Loucy (cell line): ENCODE data around the gene SRGAP1.

Experiments
- H2AFZ ChIP-seq: fragments of 200-600 bp; sonication (generic); 2 replicates; pipeline ENCODE4 v1.6.0; 2016; ENCODE audit warnings: antibody characterized with exemption, mild to moderate bottlenecking, low read length, moderate library complexity
- H3F3A ChIP-seq: fragments of 200-600 bp; 2 replicates; pipeline ENCODE4 v1.6.0; 2016; ENCODE audit warnings: antibody characterized with exemption, low read depth, mild to moderate bottlenecking
- H3K27me3 ChIP-seq: fragments of 200-600 bp; sonication (generic); 2 replicates; pipeline ENCODE4 v1.6.1; 2014; ENCODE audit warnings: low read length, mild to moderate bottlenecking; ENCODE audit not compliant: insufficient read depth, poor library complexity, severe bottlenecking
- H3K36me3 ChIP-seq: fragments of 200-600 bp; sonication (generic); 2 replicates; pipeline ENCODE4 v1.6.1; 2016; ENCODE audit warnings: low read length; ENCODE audit not compliant: insufficient read depth
- H3K4me1 ChIP-seq: fragments of 200-600 bp; sonication (generic); 2 replicates; pipeline ENCODE4 v1.5.1; 2014; ENCODE audit warnings: low read length, mild to moderate bottlenecking; ENCODE audit not compliant: insufficient read depth, poor library complexity, severe bottlenecking
- H3K4me2 ChIP-seq: fragments of 200-600 bp; sonication (generic); 2 replicates; pipeline ENCODE4 v1.6.0; 2014; ENCODE audit warnings: antibody characterized with exemption, low read length, low read depth, mild to moderate bottlenecking; ENCODE audit not compliant: poor library complexity, severe bottlenecking
- H3K4me3 ChIP-seq: fragments of 200-600 bp; sonication (generic); 2 replicates; pipeline ENCODE4 v1.5.1; 2014; ENCODE audit warnings: low read length, mild to moderate bottlenecking, mixed read lengths; ENCODE audit not compliant: poor library complexity, severe bottlenecking
- H3K79me2 ChIP-seq: fragments of 200-600 bp; sonication (generic); 2 replicates; pipeline ENCODE4 v1.6.1; 2014; ENCODE audit warnings: low read length; ENCODE audit not compliant: insufficient read depth
- H3K9ac ChIP-seq: fragments of 200-600 bp; sonication (generic); 2 replicates; pipeline ENCODE4 v1.6.0; 2014; ENCODE audit warnings: mild to moderate bottlenecking, low read depth, low read length, moderate library complexity; ENCODE audit not compliant: poor library complexity, severe bottlenecking
- H3K9me2 ChIP-seq: fragments of 200-600 bp; sonication (generic); replicated peaks from 2 replicates; pipeline ENCODE4 v1.6.1; 2016; ENCODE audit warnings: low read depth, low read length, mixed read lengths
- H3K9me3 ChIP-seq: fragments of 200-600 bp; sonication (generic); 2 replicates; pipeline ENCODE4 v1.6.1; 2014; ENCODE audit warnings: mild to moderate bottlenecking, antibody characterized with exemption, low read length, low read depth; ENCODE audit not compliant: insufficient read depth
- H4K20me1 ChIP-seq: fragments of 200-600 bp; sonication (generic); 2 replicates; pipeline ENCODE4 v1.6.0; 2014; ENCODE audit warnings: antibody characterized with exemption, low read length, mild to moderate bottlenecking; ENCODE audit not compliant: insufficient read depth, poor library complexity, severe bottlenecking
- EZH2phosphoT487 ChIP-seq: fragments of 200-600 bp; IDR thresholded peaks from 2 replicates; pipeline ENCODE4 v1.6.1; 2018; ENCODE audit warnings: antibody characterized with exemption, mild to moderate bottlenecking, moderate library complexity, borderline replicate concordance
- TF ChIP-seq, protein P1 (sequence below): fragments of 200-600 bp; sonication (generic); conservative IDR thresholded peaks from 2 replicates; pipeline ENCODE4 v1.5.1; 2014; ENCODE audit warnings: mild to moderate bottlenecking, antibody characterized with exemption, low read length

The SRGAP1 gene

GRCh38 chr12:64027311-64027710 lies 182.8 kb downstream of the SRGAP1 start:
- Histone ChIP-seq H2AFZ (no peak overlapping the region), H3K36me3 (no peaks in the 10 kb centered on the region), H4K20me1 (no peaks in the 10 kb centered on the region), H3K9me3 (no peaks in the 10 kb centered on the region), H3K4me2 (no peak overlapping the region), H3K27me3 (no peaks in the 10 kb centered on the region), H3K9ac (no peak overlapping the region), H3K9me2 (no peaks in the 10 kb centered on the region), H3F3A (no peaks in the 10 kb centered on the region), H3K79me2 (no peaks in the 10 kb centered on the region), H3K4me3 (no peak overlapping the region), H3K4me1 (no peaks in the 10 kb centered on the region)
- TF ChIP-seq, protein P1, sequence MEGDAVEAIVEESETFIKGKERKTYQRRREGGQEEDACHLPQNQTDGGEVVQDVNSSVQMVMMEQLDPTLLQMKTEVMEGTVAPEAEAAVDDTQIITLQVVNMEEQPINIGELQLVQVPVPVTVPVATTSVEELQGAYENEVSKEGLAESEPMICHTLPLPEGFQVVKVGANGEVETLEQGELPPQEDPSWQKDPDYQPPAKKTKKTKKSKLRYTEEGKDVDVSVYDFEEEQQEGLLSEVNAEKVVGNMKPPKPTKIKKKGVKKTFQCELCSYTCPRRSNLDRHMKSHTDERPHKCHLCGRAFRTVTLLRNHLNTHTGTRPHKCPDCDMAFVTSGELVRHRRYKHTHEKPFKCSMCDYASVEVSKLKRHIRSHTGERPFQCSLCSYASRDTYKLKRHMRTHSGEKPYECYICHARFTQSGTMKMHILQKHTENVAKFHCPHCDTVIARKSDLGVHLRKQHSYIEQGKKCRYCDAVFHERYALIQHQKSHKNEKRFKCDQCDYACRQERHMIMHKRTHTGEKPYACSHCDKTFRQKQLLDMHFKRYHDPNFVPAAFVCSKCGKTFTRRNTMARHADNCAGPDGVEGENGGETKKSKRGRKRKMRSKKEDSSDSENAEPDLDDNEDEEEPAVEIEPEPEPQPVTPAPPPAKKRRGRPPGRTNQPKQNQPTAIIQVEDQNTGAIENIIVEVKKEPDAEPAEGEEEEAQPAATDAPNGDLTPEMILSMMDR, result no peak
- TF ChIP-seq EZH2phosphoT487, result no peak

DNA sequence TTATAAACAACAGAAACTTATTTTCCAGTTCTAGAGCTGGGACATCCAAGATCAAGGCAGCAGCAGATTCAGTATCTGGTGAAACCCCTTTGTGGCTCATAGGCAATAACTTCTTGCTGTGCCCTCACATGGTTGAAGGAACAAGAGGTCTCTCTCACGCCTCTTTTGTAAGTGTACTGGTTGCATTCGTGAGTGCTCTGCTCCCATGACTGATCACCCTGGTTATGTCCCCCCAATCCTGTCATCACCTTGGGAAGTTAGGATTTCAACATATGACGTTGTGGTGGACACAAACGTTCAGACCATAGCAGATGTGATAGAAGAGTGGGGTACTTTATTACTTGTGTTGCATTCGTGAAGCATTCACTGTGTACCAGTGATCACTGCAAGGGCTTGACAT lies 184.0 kb downstream of the SRGAP1 start:
- Histone ChIP-seq H3K27me3 (no peaks in the 10 kb centered on the region), H3K4me2 (no peak overlapping the region), H3K4me3 (no peak overlapping the region), H2AFZ (no peak overlapping the region), H4K20me1 (no peaks in the 10 kb centered on the region), H3K4me1 (no peaks in the 10 kb centered on the region), H3K9ac (no peak overlapping the region), H3K79me2 (no peaks in the 10 kb centered on the region), H3K9me2 (no peaks in the 10 kb centered on the region), H3K36me3 (no peaks in the 10 kb centered on the region), H3K9me3 (no peaks in the 10 kb centered on the region), H3F3A (no peaks in the 10 kb centered on the region)
- TF ChIP-seq, protein P1, result no peak
- no peak for TF ChIP-seq EZH2phosphoT487

GRCh38 chr12:64029013-64029857 lies 184.7 kb downstream of the SRGAP1 start:
- Histone ChIP-seq H3K27me3 (no peaks in the 10 kb centered on the region), H3K36me3 (no peaks in the 10 kb centered on the region), H3K4me1 (no peaks in the 10 kb centered on the region), H3K4me2 (no peak overlapping the region), H3K4me3 (no peak overlapping the region), H3K9me2 (no peaks in the 10 kb centered on the region), H4K20me1 (no peaks in the 10 kb centered on the region), H3K9ac (no peak overlapping the region), H3K9me3 (no peaks in the 10 kb centered on the region), H2AFZ (no peak overlapping the region), H3K79me2 (no peaks in the 10 kb centered on the region), H3F3A (no peaks in the 10 kb centered on the region)
- TF ChIP-seq, protein P1, result no peak
- TF ChIP-seq EZH2phosphoT487, result no peak
